HG03432 (cell line): ENCODE results near the gene PTPRD.

Experiments
- ATAC-seq: cut with Tn5 transposase; IDR thresholded peaks from one replicate; pipeline ENCODE4 v1.9.1; 2021; ENCODE audit warnings: mild to moderate bottlenecking, moderate library complexity; ENCODE audit not compliant: unreplicated experiment

The PTPRD gene

GRCh38 chr9:8823131-8823895 lies 1789.5 kb downstream of the PTPRD start:
- no peak for ATAC-seq

GRCh38 chr9:8822667-8823025 lies 1790.2 kb downstream of the PTPRD start:
- no peak for ATAC-seq

- ATAC-seq = peak; percentile 68
Observed at GRCh38 chr9:8821910-8822666, 1790.7 kb downstream of the PTPRD start.

- ATAC-seq = no peak
Observed at GRCh38 chr9:8817335-8817734, 1795.5 kb downstream of the PTPRD start.

GRCh38 chr9:8816361-8816760 lies 1796.4 kb downstream of the PTPRD start:
- no peak for ATAC-seq

- no peak for ATAC-seq
Observed at GRCh38 chr9:8815931-8816330, 1796.9 kb downstream of the PTPRD start.

- no peak for ATAC-seq
Observed at GRCh38 chr9:8815219-8815618, 1797.6 kb downstream of the PTPRD start.

- ATAC-seq = no peak
Observed at GRCh38 chr9:8812888-8813287, 1799.9 kb downstream of the PTPRD start.

GRCh38 chr9:8809741-8810140 lies 1803.1 kb downstream of the PTPRD start:
- ATAC-seq = no peak

GRCh38 chr9:8806150-8806549 lies 1806.7 kb downstream of the PTPRD start:
- no peak for ATAC-seq

GRCh38 chr9:8804613-8805012 lies 1808.2 kb downstream of the PTPRD start:
- no peak for ATAC-seq

- no peak for ATAC-seq
Observed at GRCh38 chr9:8802242-8802641, 1810.6 kb downstream of the PTPRD start.

- ATAC-seq = no peak
Observed at GRCh38 chr9:8800196-8800595, 1812.6 kb downstream of the PTPRD start.

GRCh38 chr9:8799615-8800014 lies 1813.2 kb downstream of the PTPRD start:
- ATAC-seq = no peak

GRCh38 chr9:8799206-8799605 lies 1813.6 kb downstream of the PTPRD start:
- ATAC-seq = no peak

- ATAC-seq = no peak
Observed at GRCh38 chr9:8784838-8785237, 1828.0 kb downstream of the PTPRD start.

GRCh38 chr9:8783941-8784340 lies 1828.9 kb downstream of the PTPRD start:
- ATAC-seq = no peak

- ATAC-seq = no peak
Observed at GRCh38 chr9:8782237-8782636, 1830.6 kb downstream of the PTPRD start.

GRCh38 chr9:8781458-8781857 lies 1831.3 kb downstream of the PTPRD start:
- no peak for ATAC-seq

GRCh38 chr9:8780386-8780785 lies 1832.4 kb downstream of the PTPRD start:
- ATAC-seq = no peak

GRCh38 chr9:8779478-8779877 lies 1833.3 kb downstream of the PTPRD start:
- ATAC-seq = no peak

- ATAC-seq = no peak
Observed at GRCh38 chr9:8778356-8778755, 1834.4 kb downstream of the PTPRD start.
